ENCODE data around the gene NCL.

Gene NCL

GRCh38 chr2:231470246-231470900 lies 6.1 kb upstream of the NCL start:
- in situ Hi-C loops (cut with MboI; ENCODE audit: low sequenced_read_pairs, unreplicated experiment), result no loop called here
- TF ChIP-seq CTCF (IDR thresholded peaks at IDR 0.05; ENCODE audit: borderline replicate concordance, control extremely low read depth, extremely low read depth, insufficient read depth, missing control alignments), result no peak
- no peak for DNase-seq (ENCODE audit: low spot score)

- in situ Hi-C loops (cut with MboI; ENCODE audit: low sequenced_read_pairs, unreplicated experiment), result no loop called here
- DNase-seq (ENCODE audit: low spot score), result no peak
- TF ChIP-seq CTCF (IDR thresholded peaks at IDR 0.05; ENCODE audit: borderline replicate concordance, control extremely low read depth, extremely low read depth, insufficient read depth, missing control alignments), result no peak
Observed at GRCh38 chr2:231469583-231469950, 5.3 kb upstream of the NCL start.

GRCh38 chr2:231467613-231468530 lies 3.6 kb upstream of the NCL start:
- no peak for DNase-seq (ENCODE audit: low spot score)
- TF ChIP-seq CTCF (IDR thresholded peaks at IDR 0.05; ENCODE audit: borderline replicate concordance, control extremely low read depth, extremely low read depth, insufficient read depth, missing control alignments), result no peak
- in situ Hi-C loops (cut with MboI; ENCODE audit: low sequenced_read_pairs, unreplicated experiment), result no loop called here

- in situ Hi-C loops (cut with MboI; ENCODE audit: low sequenced_read_pairs, unreplicated experiment), result no loop called here
- TF ChIP-seq CTCF (IDR thresholded peaks at IDR 0.05; ENCODE audit: borderline replicate concordance, control extremely low read depth, extremely low read depth, insufficient read depth, missing control alignments), result no peak
- no peak for DNase-seq (ENCODE audit: low spot score)
Observed at GRCh38 chr2:231467016-231467545, 2.8 kb upstream of the NCL start.

GRCh38 chr2:231464576-231465540 lies 574 bp upstream of the NCL start:
- in situ Hi-C loops (cut with MboI; ENCODE audit: low sequenced_read_pairs, unreplicated experiment), result no loop called here
- DNase-seq (ENCODE audit: low spot score), result peak; percentile 99
- TF ChIP-seq CTCF (IDR thresholded peaks at IDR 0.05; ENCODE audit: borderline replicate concordance, control extremely low read depth, extremely low read depth, insufficient read depth, missing control alignments), result no peak
